ENCODE measurements around the gene TLL2.
A peak's percentile ranks its signal among the peaks of the same experiment; 100 is the strongest.
"Not testable (repeated sequence)": the region's sequence is repeated elsewhere in the genome, so short reads cannot be mapped to it uniquely, and the experiment has no call there.

Gene TLL2

GRCh38 chr10:96513698-96514561 is at the start of gene TLL2:
TLL2 (minus strand) TSS chr10:96513926; CDS start chr10:96513685, 241 bp downstream.
- DNase-seq (ENCODE audit: low read depth in 2 of 2) = peak; percentile 56 to 60

GRCh38 chr10:96560966-96561887 is 47.5 kb upstream of the TLL2 start:
- DNase-seq (ENCODE audit: low read depth in 2 of 2) = no peak

GRCh38 chr10:96560489-96560888 is 46.8 kb upstream of the TLL2 start:
- no peak for DNase-seq (ENCODE audit: low read depth in 2 of 2)

GRCh38 chr10:96556003-96556402 is 42.3 kb upstream of the TLL2 start:
- DNase-seq (ENCODE audit: low read depth in 2 of 2) = no peak

GRCh38 chr10:96555330-96555729 is 41.6 kb upstream of the TLL2 start:
- no peak for DNase-seq (ENCODE audit: low read depth in 2 of 2)

GRCh38 chr10:96548589-96548988 is 34.9 kb upstream of the TLL2 start:
- no peak for DNase-seq (ENCODE audit: low read depth in 2 of 2)

- not testable (repeated sequence) for DNase-seq (ENCODE audit: low read depth in 2 of 2)
Measured at GRCh38 chr10:96545558-96545957, 31.8 kb upstream of the TLL2 start.

GRCh38 chr10:96541921-96542320 is 28.2 kb upstream of the TLL2 start:
- no peak for DNase-seq (ENCODE audit: low read depth in 2 of 2)

GRCh38 chr10:96540240-96540639 is 26.5 kb upstream of the TLL2 start:
- DNase-seq (ENCODE audit: low read depth in 2 of 2) = no peak

- DNase-seq (ENCODE audit: low read depth in 2 of 2) = no peak
Measured at GRCh38 chr10:96538683-96539082, 25.0 kb upstream of the TLL2 start.

- no peak for DNase-seq (ENCODE audit: low read depth in 2 of 2)
Measured at GRCh38 chr10:96536129-96536528, 22.4 kb upstream of the TLL2 start.

GRCh38 chr10:96532523-96532922 is 18.8 kb upstream of the TLL2 start:
- no peak for DNase-seq (ENCODE audit: low read depth in 2 of 2)

GRCh38 chr10:96529634-96530279 is 16.0 kb upstream of the TLL2 start:
- DNase-seq (ENCODE audit: low read depth in 2 of 2) = no peak

GRCh38 chr10:96524741-96525140 is 11.0 kb upstream of the TLL2 start:
- no peak for DNase-seq (ENCODE audit: low read depth in 2 of 2)

GRCh38 chr10:96517284-96517683 is 3.6 kb upstream of the TLL2 start:
- DNase-seq (ENCODE audit: low read depth in 2 of 2) = no peak

GRCh38 chr10:96516337-96516736 is 2.6 kb upstream of the TLL2 start:
- DNase-seq (ENCODE audit: low read depth in 2 of 2) = no peak

GRCh38 chr10:96513305-96513697 is 425 bp downstream of the TLL2 start:
- DNase-seq (ENCODE audit: low read depth in 2 of 2) = no peak

GRCh38 chr10:96512524-96513304 is 1.0 kb downstream of the TLL2 start:
- no peak for DNase-seq (ENCODE audit: low read depth in 2 of 2)

- no peak for DNase-seq (ENCODE audit: low read depth in 2 of 2)
Measured at GRCh38 chr10:96511044-96511945, 2.4 kb downstream of the TLL2 start.

- DNase-seq (ENCODE audit: low read depth in 2 of 2) = no peak
Measured at GRCh38 chr10:96509017-96509641, 4.6 kb downstream of the TLL2 start.

Measured in stimulated activated CD8-positive, alpha-beta memory T cell treated with anti-CD3 and anti-CD28 coated beads, Interleukin-2, amount 100 ng/mL, for 48 hours (primary cell).